Stimulated activated CD8-positive, alpha-beta memory T cell treated with anti-CD3 and anti-CD28 coated beads, Interleukin-7, amount 100 ng/mL, for 48 hours (primary cell): ENCODE data around the gene ITPK1.

Experiments
- DNase-seq, 2 donors: peaks; one replicate each; pipeline ENCODE4 v3.0.0-alpha.2; 2020; ENCODE audit warnings: low read depth in 1 of 2; ENCODE audit errors: extremely low read depth in 1 of 2

The ITPK1 gene

DNA sequence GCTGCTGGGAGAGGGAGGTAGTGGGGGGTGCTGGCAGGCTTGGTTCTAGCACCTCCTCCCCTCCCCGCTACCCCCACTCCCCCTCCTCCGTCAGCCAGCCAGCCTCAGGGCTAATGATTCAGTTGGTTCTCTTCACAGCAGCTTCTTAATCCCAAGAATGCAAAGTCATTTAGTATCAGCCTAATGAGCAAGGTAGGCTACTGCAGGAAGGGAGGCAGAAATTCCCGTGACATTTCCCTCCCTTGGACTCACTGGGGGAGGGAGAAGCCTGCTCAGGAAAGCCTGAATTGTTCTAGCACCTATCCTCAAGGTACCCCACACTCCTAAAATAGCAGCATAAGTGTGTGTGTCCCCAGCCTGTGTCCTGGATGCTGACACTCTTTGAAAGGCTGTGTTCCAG is 29.8 kb downstream of the ITPK1 start:
- DNase-seq, result no peak

DNA sequence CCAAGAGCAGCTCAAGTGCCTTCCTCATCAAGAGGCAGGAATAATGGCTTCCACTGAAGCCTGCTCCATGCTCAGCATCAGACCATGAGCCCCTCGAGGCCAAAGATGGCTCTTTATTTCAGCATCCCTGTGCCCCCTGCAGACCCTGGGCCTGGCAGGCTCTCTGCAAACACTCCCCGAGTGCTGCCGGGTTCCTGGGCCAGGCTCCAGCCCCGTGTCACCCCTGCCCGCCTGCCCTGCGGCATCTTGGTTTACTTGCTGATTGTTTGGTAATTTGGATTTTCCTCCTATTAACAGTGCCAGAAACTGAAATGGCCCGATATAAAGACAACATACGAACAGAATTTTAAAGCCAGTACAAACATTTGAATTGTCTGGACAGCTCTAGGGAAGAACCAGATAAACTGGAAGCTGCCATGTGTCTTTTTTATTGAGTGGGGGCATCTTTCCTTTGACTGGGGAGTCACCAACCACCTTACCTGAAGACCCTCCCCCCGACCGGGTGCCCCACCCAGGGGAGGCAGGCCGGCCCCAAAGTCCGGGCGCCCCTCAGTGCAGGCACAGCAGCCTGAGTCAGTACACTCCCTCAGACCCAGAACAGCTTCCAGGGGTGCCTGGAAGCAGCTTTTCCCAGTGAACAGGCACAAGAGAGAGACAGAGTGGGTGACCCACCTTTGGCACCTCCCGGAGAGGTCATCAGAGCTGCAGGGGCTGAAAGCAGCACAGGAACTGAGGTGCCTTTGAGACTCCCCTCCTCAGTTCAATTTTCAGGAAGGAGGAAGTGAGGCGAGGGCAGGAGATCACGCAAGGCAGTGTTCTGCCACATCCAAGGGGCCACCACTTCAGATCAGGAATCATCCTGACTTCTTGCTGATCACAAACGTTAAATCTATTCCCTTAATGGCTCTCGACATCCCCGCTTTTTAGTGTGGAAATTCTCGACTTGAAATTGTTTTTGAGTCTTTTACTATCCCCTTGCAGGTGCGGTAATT is 30.6 kb downstream of the ITPK1 start:
- DNase-seq, result no peak

DNA sequence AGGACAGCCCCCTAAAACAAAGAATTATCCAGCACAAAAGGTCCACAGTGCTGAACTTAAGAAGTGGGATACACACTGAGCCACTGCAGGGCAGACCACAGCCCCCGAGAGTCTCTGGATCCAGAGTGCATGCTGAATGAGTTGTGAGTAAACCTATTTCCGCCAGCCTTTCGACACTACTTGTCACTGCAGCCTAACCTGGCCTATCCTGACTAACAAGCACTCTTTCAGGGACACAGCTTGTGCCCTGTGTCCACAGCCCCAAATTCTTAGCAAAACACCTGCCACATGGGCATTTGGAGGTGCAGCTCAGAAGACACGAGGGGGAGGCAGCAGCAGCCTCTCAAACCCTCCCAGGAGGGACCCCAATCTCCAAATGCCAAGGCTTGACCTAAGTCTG is 31.3 kb downstream of the ITPK1 start:
- DNase-seq, result no peak

DNA sequence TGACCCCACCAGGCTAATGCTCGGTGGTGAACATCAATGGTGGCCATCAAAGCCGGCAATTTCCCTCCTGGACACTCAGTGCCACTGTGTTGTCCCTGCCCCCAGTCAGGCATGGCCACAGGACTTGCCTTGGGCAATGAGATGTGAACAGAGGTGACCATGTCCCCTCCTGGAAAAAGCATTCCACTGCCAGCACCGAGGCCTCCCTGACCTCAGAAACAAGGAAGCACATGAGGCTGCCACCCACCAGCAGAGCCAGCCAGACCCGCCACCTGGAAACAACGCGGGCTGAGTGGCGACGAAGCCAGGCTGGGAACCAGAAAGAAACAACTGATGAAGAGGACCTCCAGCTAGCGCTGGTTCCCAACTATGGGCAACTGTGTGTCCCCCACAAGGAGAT is 31.8 kb downstream of the ITPK1 start:
- no peak for DNase-seq

DNA sequence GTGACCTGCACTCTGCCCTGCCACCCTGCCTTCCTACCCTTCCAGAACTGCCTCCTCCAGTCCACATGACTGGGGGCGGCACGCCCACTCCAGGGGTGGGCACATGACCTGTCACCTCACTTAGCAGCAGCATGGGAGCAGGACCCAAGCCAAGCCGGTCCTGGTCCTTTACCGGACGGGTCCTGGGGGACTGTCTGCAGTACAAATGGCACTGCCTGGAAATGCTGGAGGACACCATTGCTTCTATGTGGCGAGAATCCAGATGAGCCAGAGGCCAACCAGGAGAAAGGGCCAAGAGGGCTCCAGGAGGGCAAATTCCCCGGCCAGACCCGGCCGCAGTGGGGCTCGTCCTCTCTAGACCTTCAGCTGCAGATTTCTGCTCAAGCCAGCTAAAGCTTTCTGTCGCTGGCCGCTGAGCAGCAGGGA is 33.1 kb downstream of the ITPK1 start:
- no peak for DNase-seq

- DNase-seq, result peak; percentile 38 to 59
Observed at GRCh38 chr14:93081876-93082570, 33.7 kb downstream of the ITPK1 start.

DNA sequence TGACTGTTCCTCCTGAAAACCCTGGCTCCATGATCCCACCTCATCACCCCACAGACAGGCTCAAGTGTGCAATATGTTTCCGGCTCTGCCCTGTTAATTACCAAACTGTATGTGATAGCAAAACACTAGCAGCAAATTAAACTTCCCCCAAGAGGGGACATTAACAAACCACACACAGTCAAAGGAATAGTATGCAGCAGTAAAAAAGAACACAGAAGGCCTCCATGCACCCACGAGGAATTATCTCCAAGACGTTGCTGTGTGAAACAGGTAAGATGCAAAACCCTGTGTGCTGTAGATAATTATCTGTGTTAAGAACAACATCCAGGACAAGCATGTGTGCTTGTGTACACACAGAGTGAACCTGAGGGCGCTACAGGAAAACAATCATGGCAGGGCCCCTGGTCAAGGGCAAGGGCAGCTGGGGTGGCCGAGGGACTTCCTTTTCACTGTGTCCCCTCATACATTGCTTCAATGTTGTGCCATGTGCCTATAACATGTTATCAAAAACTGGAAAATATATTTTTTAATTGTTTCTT is 35.8 kb downstream of the ITPK1 start:
- no peak for DNase-seq

DNA sequence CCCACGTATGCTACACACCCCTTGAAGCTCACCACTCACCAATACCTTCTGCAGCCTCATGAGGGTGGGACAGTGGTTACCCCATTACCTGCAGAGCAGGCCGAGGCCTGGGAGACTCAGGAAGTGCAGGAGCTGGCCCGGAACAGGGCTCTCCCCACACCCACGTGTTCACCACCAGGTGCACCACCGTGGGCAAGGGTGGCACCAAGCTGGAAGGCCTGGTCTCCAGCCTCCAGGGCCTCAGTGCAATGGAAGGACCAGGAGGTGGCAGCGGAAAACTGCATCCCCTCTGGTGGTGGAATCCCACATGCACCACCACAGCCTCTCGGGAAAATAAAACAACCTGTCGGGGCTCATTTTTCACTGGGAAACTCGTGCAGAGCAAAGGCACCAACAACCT is 36.4 kb downstream of the ITPK1 start:
- DNase-seq, result no peak

DNA sequence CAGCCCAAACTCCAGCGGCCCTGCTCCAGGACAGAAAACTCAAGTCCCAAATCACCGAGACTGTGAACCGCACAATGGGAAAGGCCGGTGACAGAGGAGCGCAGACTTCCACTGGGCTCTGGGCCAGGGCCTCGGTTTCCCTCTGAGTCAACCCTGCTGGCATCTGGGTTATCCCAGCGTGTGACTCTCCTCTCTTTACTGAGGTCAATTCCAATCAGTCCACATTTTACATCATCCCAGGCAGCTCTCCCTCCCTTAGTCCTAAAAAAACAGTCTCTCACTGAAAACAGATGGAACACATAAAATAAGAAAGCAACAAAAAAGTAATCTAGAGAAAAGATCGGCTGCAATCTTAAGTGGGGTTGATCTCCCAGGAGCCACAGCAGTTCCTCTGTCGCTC is 36.9 kb downstream of the ITPK1 start:
- no peak for DNase-seq

- no peak for DNase-seq
Observed at GRCh38 chr14:93076755-93077154, 39.0 kb downstream of the ITPK1 start.

DNA sequence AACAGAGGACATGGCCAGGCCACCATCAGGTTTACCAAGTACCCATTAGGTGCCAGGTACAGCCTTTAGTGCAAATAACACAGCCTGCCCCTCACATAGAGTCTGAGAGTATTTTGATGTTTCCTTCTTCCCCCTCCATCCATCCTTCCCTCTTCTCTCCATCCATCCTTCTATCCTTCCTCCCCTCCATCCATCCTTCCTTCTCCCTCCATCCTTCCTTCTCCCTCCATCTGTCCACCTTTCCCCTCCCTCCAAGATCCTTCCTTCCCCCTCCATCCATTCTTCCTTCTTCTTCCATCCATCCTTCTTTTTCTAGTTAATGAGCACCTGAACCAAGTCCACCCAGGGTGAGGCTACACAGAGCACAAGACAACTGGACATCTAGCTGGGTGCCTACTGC is 39.8 kb downstream of the ITPK1 start:
- DNase-seq, result no peak

GRCh38 chr14:93073910-93074769 is 41.6 kb downstream of the ITPK1 start:
- DNase-seq, result no peak

DNA sequence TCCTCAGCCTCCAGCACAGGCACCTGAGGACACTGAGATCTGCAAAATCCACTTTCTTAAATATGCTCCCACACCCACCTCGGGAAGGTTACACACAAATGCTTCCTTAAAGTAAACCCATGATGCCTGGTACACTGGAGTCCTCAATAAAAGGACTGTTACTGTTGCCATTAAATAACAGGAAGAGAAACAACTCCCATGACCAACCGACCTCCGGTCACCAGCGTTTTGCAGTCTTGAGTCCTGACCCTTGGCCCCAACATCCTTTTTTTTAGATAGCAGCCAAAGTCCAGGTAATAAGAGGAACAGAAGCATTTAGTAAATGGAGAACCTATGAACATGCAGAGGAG is 42.4 kb downstream of the ITPK1 start:
- DNase-seq, result no peak

- no peak for DNase-seq
Observed at GRCh38 chr14:93072659-93073357, 42.9 kb downstream of the ITPK1 start.

DNA sequence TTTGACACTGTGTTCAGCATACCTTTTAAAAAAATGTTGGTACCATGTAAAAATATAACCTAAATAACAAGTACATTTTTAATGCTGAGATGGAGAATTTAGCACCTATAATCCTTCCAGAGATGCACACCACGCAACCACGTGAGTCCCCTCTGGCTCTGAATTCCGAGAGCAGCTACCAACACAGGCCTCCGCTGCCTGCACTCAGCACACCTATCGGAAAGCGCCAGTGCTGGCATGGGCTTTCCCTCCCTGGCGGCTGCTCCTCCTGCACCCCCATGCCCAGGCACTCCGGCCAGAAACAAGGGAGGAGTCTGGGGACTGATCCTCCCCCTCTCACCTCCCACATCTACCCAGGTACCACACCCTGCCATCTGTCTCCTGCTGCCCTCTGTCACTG is 47.0 kb downstream of the ITPK1 start:
- no peak for DNase-seq

- no peak for DNase-seq
Observed at GRCh38 chr14:93067088-93067487, 48.6 kb downstream of the ITPK1 start.

GRCh38 chr14:93065272-93065730 is 50.4 kb downstream of the ITPK1 start:
- DNase-seq, result no peak

DNA sequence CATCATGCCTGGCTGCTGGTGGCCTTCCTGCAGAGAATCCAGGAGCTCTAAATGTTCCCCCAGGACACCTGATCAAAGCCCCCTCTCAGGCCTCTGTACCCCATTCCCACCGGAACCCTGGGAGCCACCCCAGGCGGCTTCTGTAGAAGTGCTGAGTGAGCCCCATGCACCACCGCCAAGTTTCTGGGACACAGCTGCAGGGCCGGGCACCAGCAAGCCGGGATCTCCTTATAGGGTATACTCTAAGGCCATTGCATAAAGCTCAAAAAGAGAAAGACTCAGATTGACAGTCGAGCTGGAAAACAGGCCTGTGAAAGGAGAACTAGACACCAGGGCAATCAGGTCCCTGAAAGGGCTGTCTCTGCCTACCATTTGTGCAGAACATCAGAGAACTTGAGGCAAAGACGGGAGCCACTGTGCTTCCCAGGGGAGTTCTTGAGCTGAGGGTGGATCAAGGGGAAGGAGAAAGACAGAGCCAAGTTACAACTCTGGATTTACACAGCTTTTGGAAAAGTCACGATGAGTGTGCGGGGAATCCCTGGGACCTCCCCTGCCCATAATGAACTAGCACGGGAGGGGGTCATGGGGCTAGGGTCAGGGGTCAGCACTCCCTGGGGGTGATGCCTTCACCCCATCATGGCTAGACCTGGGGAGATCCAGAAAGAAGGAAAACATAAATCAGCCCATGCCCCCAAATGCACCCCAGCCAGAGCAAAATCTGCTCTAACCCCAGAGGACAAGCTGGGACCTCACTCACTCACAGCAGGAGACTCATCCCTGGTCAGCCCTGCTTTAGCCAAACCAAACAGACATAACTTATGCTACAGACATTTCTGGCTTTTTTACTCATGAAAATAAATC is 51.1 kb downstream of the ITPK1 start:
- DNase-seq, result no peak

DNA sequence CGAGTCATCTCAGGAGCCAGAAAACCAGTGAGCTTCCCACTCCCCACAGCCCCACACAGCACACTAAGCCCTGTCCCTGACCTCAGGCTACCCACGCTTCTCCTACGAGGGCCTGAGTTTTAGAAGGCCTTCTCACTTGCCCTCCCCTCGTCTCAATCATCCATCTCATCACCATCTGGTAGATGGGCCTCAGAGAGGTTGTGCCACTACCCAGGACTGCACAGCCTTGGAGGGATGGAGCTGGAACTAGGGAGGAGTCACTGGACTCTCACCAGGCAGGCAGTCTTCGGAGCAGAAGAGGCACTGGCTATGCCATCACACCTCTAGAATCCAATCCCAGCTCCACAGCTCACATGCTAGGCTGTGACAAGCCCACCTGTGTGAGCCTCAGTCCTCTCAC is 52.3 kb downstream of the ITPK1 start:
- DNase-seq, result no peak
